Pancreas (tissue), 10 donors: ENCODE data around the gene CABP1. TPM values are rescaled to one million over a fixed set of nuclear protein-coding genes. Genes with fewer than 3 reads are reported as not detected.
"Not testable (repeated sequence)": the region's sequence is repeated elsewhere in the genome, so short reads cannot be mapped to it uniquely, and the experiment has no call there.

ENCODE experiments used
- ATAC-seq, 4 donors: fragments of 200-7000 bp; cut with Tn5 transposase; one replicate each; pipeline versions ENCODE4 v1.8.0 to v1.9.1; 2020; ENCODE audit warnings: mild to moderate bottlenecking in 4 of 4, moderate library complexity in 4 of 4
- DNase-seq, 6 donors: peaks; one replicate each; pipeline ENCODE4 v3.0.0-alpha.2; 2020
- FAIRE-seq: peaks from 2 replicates; lab custom pipeline; 2012; peaks lifted over from hg19 to GRCh38; lab: Jason Lieb, UNC
- H3K27ac ChIP-seq, 4 donors: fragments of 200-600 bp; sonication (generic); 1 replicate in 3 of 4; 2 replicates in 1 of 4; pipeline versions ENCODE4 v1.5.0 to v1.8.0; 2020
- H3K27me3 ChIP-seq, 4 donors: fragments of 200-600 bp; one replicate each; pipeline ENCODE4 v1.8.0; 2021
- H3K36me3 ChIP-seq, 3 donors: fragments of 200-600 bp; sonication (generic) in 1 of 3; one replicate each; pipeline versions ENCODE4 v1.5.0 to v1.8.0; 2020 to 2021
- H3K4me1 ChIP-seq, 3 donors: fragments of 200-600 bp; one replicate each; pipeline ENCODE4 v1.8.0; 2021
- H3K4me3 ChIP-seq, 4 donors: fragments of 200-600 bp; sonication (generic) in 2 of 4; one replicate each; pipeline versions ENCODE4 v1.5.0 to v1.8.0; 2020 to 2021
- H3K9me3 ChIP-seq, 4 donors: fragments of 200-600 bp; one replicate each; pipeline ENCODE4 v1.8.0; 2021
- WGBS, 2 donors: extraction: QIAGEN DNeasy Blood & Tissue Kit; methylation state at CpG; one replicate each; pipeline ENCODE4 v1.1.7; 2013; 5-methylcytosine and 5-hydroxymethylcytosine counted together
- intact Hi-C, 3 donors: fragments of 100-400 bp; cut with DNase I; formaldehyde crosslinking; loops; one replicate each; pipeline versions ENCODE4 v1.11.1 to v1.14.2; 2022
- polyA plus RNA-seq, 2 donors: library from polyadenylated mRNA; stranded (reverse); fragments of 200-250 nt; gene quantifications; one replicate each; pipeline ENCODE4 v1.2.3, GENCODE V29; 2013
- total RNA-seq, 6 donors: library from RNA; stranded (reverse); fragmentation: NEBNext Ultra II Directional in 4 of 6; extraction: Animal tissue kit (Norgen Biotek cat#: 25700) in 4 of 6; gene quantifications; one replicate each; pipeline versions ENCODE4 v1.2.1 to v1.2.4, GENCODE V29; 2021 to 2023
- TF ChIP-seq, protein P1 (sequence below), 4 donors: fragments of 200-600 bp; sonication (generic) in 3 of 4; IDR thresholded peaks; one replicate each; pipeline versions ENCODE4 v1.5.0 to v1.8.0; 2021; ENCODE audit warnings: antibody characterized with exemption in 4 of 4
- donor health status: healthy with polysubstance abuse.
- donor health status: DM: no; HTN: no; CAD: no; lungs with moderate emphysema.
- donor health status: DM: no; HTN: no; CAD: no.
- donor health status: control.
- donor health status: control.
- donor health status: Bipolar disorder and iron deficiency.
- donor health status: DM: yes; HTN: yes; CAD: no.
- donor health status: DM: no; HTN: no; CAD: no.
- donor health status: DM: no; HTN: no; CAD: no.
- donor health status: DM: yes; HTN: yes; CAD: no.

CABP1 gene
- total and polyA plus RNA-seq, 8 donors, result 0.12 to 5.7 (median 0.54) TPM

DNA sequence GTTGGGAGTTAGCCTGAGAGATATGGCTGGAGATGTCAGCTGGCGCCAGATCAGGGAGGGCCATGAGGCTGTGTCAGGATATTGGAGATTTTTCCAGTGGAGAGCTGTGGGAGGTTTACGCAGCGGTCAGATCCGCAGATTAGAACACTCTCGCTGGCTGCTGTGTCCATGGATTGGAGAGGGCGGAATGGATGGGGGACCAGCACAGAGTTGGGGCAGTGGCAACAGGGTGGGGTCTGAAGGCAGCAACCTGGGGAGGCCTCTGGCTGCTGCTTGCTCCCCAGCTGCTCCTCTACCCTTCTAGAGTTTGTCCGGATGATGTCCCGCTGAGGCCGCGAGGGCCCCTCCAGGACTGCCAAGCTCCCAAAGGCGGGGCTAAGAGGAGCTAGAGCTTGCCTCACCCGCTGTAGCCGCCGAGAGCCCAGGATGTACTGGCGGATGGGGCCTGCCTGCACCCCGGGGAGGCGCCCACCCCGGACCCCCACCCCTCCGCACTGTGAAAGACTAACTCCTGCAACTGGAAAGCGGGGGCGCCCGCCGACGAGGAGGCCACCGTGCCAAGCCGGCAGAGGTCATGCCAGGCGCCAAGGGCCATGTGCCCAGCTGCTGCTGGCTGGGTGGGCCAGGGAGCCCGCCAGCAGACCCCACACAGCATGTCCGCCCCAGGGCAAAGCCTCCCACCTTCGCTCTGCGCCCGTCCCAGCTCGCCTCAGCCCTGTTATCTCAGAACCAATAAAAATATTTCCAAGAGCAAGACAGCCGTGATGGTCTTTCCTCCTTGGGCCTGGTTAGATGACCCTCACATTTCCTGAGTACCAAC lies 26.4 kb downstream of the CABP1 start:
- H3K36me3 ChIP-seq, result no peaks in the 10 kb centered on the region
- no peaks in the 10 kb centered on the region for H3K27me3 ChIP-seq
- ATAC-seq (peak in 1 of 4 donors; percentile 14), FAIRE-seq (no peak), DNase-seq (no peak)
- 84 to 86% methylated on average over 33 to 34 of the region's 34 CpGs for WGBS, 2 donors
- TF ChIP-seq, protein P1, sequence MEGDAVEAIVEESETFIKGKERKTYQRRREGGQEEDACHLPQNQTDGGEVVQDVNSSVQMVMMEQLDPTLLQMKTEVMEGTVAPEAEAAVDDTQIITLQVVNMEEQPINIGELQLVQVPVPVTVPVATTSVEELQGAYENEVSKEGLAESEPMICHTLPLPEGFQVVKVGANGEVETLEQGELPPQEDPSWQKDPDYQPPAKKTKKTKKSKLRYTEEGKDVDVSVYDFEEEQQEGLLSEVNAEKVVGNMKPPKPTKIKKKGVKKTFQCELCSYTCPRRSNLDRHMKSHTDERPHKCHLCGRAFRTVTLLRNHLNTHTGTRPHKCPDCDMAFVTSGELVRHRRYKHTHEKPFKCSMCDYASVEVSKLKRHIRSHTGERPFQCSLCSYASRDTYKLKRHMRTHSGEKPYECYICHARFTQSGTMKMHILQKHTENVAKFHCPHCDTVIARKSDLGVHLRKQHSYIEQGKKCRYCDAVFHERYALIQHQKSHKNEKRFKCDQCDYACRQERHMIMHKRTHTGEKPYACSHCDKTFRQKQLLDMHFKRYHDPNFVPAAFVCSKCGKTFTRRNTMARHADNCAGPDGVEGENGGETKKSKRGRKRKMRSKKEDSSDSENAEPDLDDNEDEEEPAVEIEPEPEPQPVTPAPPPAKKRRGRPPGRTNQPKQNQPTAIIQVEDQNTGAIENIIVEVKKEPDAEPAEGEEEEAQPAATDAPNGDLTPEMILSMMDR (IDR thresholded peaks at IDR 0.05), result no peak
- intact Hi-C loops, result no loop called here
- no peak overlapping the region for H3K27ac ChIP-seq
- no peaks in the 10 kb centered on the region for H3K9me3 ChIP-seq
- no peaks in the 10 kb centered on the region for H3K4me1 ChIP-seq
- H3K4me3 ChIP-seq, result no peak overlapping the region

DNA sequence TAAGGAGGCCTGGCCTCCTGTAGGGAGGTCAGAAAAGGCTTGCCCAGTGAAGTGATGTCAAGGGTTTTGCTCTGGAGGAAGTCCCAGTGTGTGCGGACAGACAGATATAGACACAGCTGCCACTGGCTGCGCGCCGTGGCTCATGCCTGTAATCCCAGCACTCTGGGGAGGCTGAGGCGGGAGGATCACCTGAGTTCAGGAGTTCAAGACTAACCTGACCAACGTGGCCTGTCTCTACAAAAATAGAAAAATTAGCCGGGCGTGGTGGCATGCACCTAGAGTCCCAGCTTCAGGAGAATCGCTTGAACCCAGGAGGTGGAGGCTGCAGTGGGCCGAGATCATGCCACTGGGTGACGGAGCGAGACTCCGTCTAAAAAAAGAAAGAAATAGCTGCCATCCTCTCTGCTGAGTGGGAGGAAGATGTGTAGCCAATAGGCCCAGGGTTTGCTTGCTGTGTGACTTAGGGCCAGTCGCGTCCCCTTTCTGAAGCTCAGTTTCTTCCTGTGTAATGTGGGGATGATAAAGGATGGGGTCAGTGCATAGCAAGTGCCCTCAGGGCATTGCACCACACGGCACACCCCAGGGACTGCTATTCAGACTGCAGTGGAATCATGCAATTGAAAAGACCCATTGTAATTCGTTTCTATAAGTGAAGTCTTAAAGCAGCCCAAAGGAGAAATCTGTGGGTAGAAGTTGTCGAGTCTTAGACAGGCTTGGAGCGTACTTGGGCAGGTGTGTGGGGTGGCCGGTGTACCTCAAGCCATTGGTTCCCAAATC lies 27.9 kb downstream of the CABP1 start:
- FAIRE-seq (no peak), ATAC-seq (no peak), DNase-seq (no peak)
- WGBS, 2 donors, result 85 to 87% methylated on average over 20 of the region's 20 CpGs
- intact Hi-C loops, result no loop called here
- no peaks in the 10 kb centered on the region for H3K9me3 ChIP-seq
- H3K4me3 ChIP-seq, result no peak overlapping the region
- H3K4me1 ChIP-seq, result no peaks in the 10 kb centered on the region
- no peaks in the 10 kb centered on the region for H3K36me3 ChIP-seq
- H3K27ac ChIP-seq, result no peak overlapping the region
- TF ChIP-seq, protein P1 (IDR thresholded peaks at IDR 0.05), result no peak
- H3K27me3 ChIP-seq, result no peaks in the 10 kb centered on the region

DNA sequence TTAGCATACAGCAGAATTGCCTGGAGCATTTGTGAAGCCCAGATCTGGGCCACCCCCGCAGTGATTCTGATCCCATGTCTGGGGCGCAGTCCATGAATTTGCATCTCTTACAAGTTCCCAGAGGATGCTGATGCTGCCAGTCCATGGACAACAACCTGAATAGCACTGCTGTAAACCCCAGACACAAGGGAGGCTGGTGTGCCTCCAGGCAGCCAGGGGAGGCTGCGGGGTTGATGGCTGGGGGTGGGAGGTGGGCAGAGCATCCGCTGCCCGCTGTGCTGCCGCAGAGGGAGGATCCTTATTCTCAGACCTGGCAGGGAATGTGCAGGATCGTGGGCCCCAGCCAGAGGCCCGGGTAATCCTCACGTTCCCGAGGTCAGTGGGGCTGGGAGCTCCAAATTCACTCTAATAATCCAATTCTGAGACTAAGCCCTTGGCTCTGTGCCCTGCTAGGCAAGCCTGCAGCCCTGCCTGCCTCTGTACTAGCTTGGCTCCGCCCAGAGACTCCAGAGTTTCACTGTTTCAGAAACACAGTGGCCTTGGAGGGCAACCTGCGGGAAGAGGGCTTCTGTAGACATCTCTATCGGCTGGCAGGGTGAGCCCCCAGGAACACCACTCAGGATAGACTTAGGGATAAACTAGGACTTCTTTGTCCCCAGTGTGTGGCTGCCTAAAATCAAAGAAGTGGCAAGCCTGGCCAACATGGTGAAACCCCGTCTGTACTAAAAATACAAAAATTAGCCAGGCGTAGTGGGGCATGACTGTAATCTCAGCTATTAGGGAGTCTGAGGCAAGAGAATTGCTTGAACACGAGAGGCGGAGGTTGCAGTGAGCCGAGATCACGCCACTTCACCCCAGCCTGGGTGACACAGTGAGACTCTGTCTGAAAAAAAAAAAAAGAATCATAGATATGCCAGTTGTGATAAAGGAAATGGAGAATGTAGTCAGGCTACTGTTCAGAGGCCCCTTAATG lies 28.7 kb downstream of the CABP1 start:
- intact Hi-C loops, result no loop called here
- Histone ChIP-seq H3K36me3 (no peaks in the 10 kb centered on the region), H3K27ac (peak overlapping the region in 1 of 4 donors; percentile 50), H3K4me1 (no peaks in the 10 kb centered on the region), H3K27me3 (no peaks in the 10 kb centered on the region), H3K4me3 (no peak overlapping the region), H3K9me3 (no peaks in the 10 kb centered on the region)
- 40 to 41% methylated on average over 19 of the region's 19 CpGs for WGBS, 2 donors
- peak; percentile 58 to 97 (median 90) for ATAC-seq
- DNase-seq, result peak in 4 of 6 donors; percentile 30 to 63 (median 54)
- TF ChIP-seq, protein P1 (IDR thresholded peaks at IDR 0.05), result no peak
- no peak for FAIRE-seq

DNA sequence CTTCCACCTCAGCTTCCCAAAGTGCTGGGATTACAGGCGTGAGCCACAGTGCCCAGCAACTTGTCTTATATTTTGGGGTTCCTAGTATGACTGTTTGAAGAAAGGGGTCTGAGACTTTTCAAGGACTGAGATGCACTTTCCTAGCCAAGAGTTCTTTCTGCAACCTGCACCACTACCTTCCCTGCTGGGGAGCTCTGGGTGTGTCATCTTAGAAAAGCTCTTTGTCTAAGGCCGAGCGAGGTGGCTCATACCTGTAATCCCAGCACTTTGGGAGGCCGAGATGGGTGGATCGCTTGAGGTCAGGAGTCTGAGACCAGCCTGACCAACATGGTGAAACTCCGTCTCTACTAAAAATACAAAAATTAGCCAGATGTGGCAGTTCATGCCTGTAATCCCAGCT lies 29.8 kb downstream of the CABP1 start:
- not testable (repeated sequence) for FAIRE-seq

DNA sequence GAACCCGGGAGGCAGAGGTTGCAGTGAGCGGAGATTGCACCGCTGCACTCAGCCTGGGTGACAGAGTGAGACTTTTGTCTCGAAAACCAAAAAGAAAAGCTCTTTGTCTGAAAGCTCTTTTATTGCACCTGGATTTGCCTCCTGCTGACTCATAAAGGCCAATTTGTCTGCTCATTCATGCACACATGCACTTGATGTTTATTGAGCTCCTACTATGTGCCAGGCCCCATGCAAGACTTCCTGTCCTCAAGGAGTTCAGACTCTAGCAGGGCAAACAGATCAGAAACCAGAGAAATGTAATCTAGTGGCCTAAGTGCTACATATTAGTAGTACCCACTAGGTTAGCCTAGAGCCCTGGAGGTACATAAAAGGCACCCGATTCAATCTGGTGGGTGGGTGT lies 30.2 kb downstream of the CABP1 start:
- H3K4me3 ChIP-seq, result no peak overlapping the region
- no peaks in the 10 kb centered on the region for H3K36me3 ChIP-seq
- no peaks in the 10 kb centered on the region for H3K4me1 ChIP-seq
- DNase-seq (no peak), FAIRE-seq (no peak), ATAC-seq (no peak)
- H3K27ac ChIP-seq, result no peak overlapping the region
- intact Hi-C loops, result no loop called here
- no peaks in the 10 kb centered on the region for H3K9me3 ChIP-seq
- TF ChIP-seq, protein P1 (IDR thresholded peaks at IDR 0.05), result no peak
- no peaks in the 10 kb centered on the region for H3K27me3 ChIP-seq
- 75 to 80% methylated on average over 5 of the region's 5 CpGs for WGBS, 2 donors

More for the DNA sequence above, 29.8 kb downstream of the CABP1 start:
- H3K4me3 ChIP-seq, H3K27ac ChIP-seq, H3K4me1 ChIP-seq, intact Hi-C loops, DNase-seq, H3K9me3 ChIP-seq, ATAC-seq, H3K36me3 ChIP-seq, H3K27me3 ChIP-seq: not testable (repeated sequence)
- 92 to 93% methylated on average over 6 of the region's 6 CpGs for WGBS, 2 donors
